Neutrophil (primary cell): ENCODE measurements around the gene EXOC6.

ENCODE experiments used
- H3K27ac ChIP-seq: fragments of 200-600 bp; sonication (generic); 2 replicates; pipeline ENCODE4 v1.5.1; 2016; ENCODE audit warnings: mild to moderate bottlenecking, moderate library complexity
- H3K27me3 ChIP-seq: fragments of 200-600 bp; sonication (generic); 2 replicates; pipeline ENCODE4 v1.6.0; 2016; ENCODE audit warnings: mild to moderate bottlenecking
- H3K36me3 ChIP-seq: fragments of 200-600 bp; sonication (generic); 2 replicates; pipeline ENCODE4 v1.5.1; 2017
- H3K4me1 ChIP-seq, 2 experiments: fragments of 200-600 bp in 1 of 2; sonication (generic) in 1 of 2; 1 replicate in 1 of 2; 2 replicates in 1 of 2; pipeline versions ENCODE4 v1.5.1 to v1.6.1; 2013 to 2016; ENCODE audit warnings: low read depth in 1 of 2, low read length in 1 of 2, mild to moderate bottlenecking in 1 of 2, moderate library complexity in 1 of 2; ENCODE audit not compliant: control insufficient read depth in 1 of 2, insufficient read depth in 1 of 2
- H3K4me3 ChIP-seq, 2 experiments: fragments of 200-600 bp in 1 of 2; sonication (generic) in 1 of 2; 1 replicate in 1 of 2; 2 replicates in 1 of 2; pipeline ENCODE4 v1.5.1; 2013 to 2016; ENCODE audit warnings: low read depth in 1 of 2, low read length in 1 of 2, mild to moderate bottlenecking in 1 of 2, moderate library complexity in 1 of 2
- H3K9me3 ChIP-seq: fragments of 200-600 bp; sonication (generic); 2 replicates; pipeline ENCODE4 v1.5.1; 2016
- TF ChIP-seq, protein P1 (sequence below): fragments of 200-600 bp; sonication (generic); IDR thresholded peaks from 2 replicates; pipeline ENCODE4 v1.5.1; 2016; ENCODE audit warnings: antibody characterized with exemption

EXOC6 gene

DNA sequence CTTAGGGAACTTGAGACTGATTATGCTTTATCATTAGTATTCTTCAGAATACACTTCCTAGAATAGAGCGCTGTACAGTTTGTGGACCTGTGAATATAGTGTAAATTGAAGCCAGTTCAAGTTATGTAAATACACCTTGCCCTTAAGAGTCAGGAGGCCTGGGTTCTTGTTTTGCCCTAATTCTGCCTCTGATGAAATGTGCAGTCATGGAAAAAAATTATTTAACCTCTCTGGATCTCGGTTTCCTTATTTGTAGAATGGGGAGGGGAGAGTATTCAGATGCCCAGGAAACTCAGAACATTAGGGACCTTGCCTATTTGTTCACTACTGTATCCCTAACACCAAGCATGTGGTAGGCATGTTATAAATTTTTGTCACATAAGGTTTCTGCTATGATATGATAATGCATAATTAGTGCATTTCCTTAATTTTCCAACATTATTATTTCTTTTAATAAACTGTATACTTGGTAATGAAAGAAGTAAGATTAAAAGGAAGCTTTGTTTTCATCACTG is 1.3 kb downstream of the EXOC6 start:
- Histone ChIP-seq H3K4me1 (peaks cover 49 to 52% of the 10 kb centered on the region in 2 experiments), H3K27ac (peak overlapping the region; percentile 94), H3K9me3 (no peaks in the 10 kb centered on the region), H3K27me3 (no peaks in the 10 kb centered on the region), H3K4me3 (peak overlapping the region; percentile 85 to 99), H3K36me3 (no peaks in the 10 kb centered on the region)
- TF ChIP-seq, protein P1, sequence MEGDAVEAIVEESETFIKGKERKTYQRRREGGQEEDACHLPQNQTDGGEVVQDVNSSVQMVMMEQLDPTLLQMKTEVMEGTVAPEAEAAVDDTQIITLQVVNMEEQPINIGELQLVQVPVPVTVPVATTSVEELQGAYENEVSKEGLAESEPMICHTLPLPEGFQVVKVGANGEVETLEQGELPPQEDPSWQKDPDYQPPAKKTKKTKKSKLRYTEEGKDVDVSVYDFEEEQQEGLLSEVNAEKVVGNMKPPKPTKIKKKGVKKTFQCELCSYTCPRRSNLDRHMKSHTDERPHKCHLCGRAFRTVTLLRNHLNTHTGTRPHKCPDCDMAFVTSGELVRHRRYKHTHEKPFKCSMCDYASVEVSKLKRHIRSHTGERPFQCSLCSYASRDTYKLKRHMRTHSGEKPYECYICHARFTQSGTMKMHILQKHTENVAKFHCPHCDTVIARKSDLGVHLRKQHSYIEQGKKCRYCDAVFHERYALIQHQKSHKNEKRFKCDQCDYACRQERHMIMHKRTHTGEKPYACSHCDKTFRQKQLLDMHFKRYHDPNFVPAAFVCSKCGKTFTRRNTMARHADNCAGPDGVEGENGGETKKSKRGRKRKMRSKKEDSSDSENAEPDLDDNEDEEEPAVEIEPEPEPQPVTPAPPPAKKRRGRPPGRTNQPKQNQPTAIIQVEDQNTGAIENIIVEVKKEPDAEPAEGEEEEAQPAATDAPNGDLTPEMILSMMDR: no peak

DNA sequence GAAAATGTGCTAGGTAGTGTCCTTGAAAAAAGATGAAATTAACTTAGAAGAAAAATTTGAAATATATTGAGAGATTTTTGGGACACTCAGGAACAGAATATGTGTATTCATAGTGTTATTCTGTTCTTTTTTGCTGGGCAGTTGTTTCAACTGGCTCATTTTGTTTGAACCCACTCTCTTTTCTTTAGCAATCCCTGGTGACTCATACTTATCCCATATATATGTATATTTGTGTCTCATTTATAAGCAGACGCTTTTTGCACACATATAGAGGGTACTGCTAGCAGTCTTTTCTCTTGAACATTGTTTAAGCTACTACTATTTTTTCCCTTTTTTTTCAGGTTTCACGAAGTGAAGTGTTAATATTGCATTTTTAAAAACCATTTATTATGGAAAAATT is 1.9 kb downstream of the EXOC6 start:
- TF ChIP-seq, protein P1: no peak
- H3K4me1 ChIP-seq: peaks cover 44 to 47% of the 10 kb centered on the region in 2 experiments

DNA sequence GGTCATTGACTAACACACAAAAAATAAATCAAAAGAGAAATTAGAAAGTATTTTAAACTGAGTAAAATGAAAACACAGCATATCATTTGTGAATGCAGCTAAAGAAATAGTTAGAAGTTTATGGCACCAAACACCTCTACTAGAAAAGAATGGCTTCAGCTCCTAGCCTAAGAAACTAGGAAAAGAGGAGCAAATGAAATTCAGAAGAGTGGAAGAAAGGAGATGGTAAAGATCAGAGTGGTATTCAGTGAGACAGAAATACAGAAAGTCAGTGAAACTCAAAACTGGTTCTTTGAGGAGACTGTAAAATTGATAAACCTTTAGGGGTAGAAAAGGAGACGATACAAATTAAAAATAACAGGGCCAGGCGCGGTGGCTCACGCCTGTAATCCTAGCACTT is 2.7 kb downstream of the EXOC6 start:
- Histone ChIP-seq H3K4me3 (no peak overlapping the region), H3K4me1 (peaks cover 36 to 39% of the 10 kb centered on the region in 2 experiments), H3K27ac (no peak overlapping the region), H3K9me3 (no peaks in the 10 kb centered on the region), H3K36me3 (no peaks in the 10 kb centered on the region), H3K27me3 (no peaks in the 10 kb centered on the region)
- TF ChIP-seq, protein P1: no peak

More for the DNA sequence above, 1.9 kb downstream of the EXOC6 start:
- Histone ChIP-seq H3K27ac (peak overlapping the region; percentile 94), H3K9me3 (no peaks in the 10 kb centered on the region), H3K36me3 (no peaks in the 10 kb centered on the region), H3K27me3 (no peaks in the 10 kb centered on the region), H3K4me3 (peak overlapping the region in 1 of 2 experiments; percentile 15)

DNA sequence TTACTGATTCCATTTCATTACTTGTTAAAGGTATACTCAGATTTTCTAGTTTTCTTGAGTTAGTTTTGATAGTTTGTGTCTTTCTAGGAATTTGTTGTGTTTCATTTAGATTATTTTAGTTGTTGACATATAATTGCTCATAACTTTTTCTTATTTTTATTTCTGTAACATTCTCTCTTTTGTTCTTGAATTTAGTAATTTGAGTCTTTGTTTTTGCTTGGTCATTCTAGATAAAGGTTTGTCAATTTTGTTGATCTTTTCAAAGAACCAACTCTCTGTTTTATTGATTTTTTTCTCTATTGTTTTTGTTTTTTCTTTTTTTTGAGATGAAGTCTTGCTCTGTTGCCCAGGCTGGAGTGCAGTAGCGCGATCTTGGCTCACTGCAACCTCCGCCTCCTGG is 7.2 kb downstream of the EXOC6 start:
- Histone ChIP-seq H3K36me3 (no peaks in the 10 kb centered on the region), H3K27me3 (no peaks in the 10 kb centered on the region), H3K27ac (no peak overlapping the region), H3K4me3 (no peak overlapping the region), H3K9me3 (no peaks in the 10 kb centered on the region), H3K4me1 (no peaks in the 10 kb centered on the region)
- TF ChIP-seq, protein P1: no peak

DNA sequence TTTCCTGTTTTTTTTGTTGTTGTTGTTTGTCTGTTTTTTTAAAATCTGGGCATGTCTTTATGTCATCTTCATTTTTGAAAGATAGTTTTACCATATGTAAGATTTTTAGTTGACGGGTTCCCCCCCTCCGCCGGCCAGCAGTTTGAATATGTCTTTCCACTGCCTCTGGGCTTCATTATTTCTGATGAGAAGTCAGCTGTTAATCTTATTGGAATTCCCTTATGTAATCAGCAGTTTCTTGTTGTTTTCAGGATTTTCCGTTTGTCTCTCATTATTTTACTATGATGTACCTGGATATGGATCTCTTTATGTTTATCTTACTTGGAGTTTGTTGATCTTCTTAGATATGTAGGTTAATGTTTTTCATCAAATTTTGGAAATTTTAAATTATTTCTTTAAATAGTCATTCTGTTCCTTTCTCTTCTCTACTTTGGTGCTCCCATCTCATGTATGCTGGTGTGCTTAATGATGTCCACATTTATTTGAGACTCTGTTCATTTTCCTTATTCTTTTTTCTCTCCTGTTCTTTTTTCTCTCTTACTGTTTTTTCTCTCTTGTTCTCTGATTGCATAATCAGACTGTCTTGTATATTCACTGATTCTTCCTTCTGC is 9.7 kb downstream of the EXOC6 start:
- H3K4me3 ChIP-seq: no peak overlapping the region
- H3K27ac ChIP-seq: no peak overlapping the region
- no peaks in the 10 kb centered on the region for H3K4me1 ChIP-seq
- H3K36me3 ChIP-seq: no peaks in the 10 kb centered on the region
- TF ChIP-seq, protein P1: no peak
- H3K9me3 ChIP-seq: no peaks in the 10 kb centered on the region
- no peaks in the 10 kb centered on the region for H3K27me3 ChIP-seq
